NB4 (cell line): ENCODE results near the gene UNC5B.

Experiments
- DNase-seq: peaks from one replicate; pipeline ENCODE4 v3.0.0; 2010; ENCODE audit warnings: low read depth
- H3K4me3 ChIP-seq: one replicate; pipeline ENCODE4 v1.5.1; 2011; ENCODE audit warnings: mild to moderate bottlenecking, low read depth, low read length, moderate library complexity
- MYC ChIP-seq: IDR thresholded peaks from 2 replicates; pipeline ENCODE4 v1.6.1; 2011; ENCODE audit warnings: low read depth, low read length
- POLR2A ChIP-seq: IDR thresholded peaks from 2 replicates; pipeline ENCODE4 v1.6.1; 2011; ENCODE audit warnings: mild to moderate bottlenecking; ENCODE audit not compliant: insufficient read length; ENCODE audit errors: extremely low read depth
- TF ChIP-seq, protein P1 (sequence below): IDR thresholded peaks from one replicate; pipeline ENCODE4 v1.5.1; 2012; ENCODE audit warnings: low read depth, low read length
- TF ChIP-seq, protein P2 (sequence below): IDR thresholded peaks from 2 replicates; pipeline ENCODE4 v1.6.1; 2011; ENCODE audit warnings: low read depth, low read length

Gene UNC5B

DNA sequence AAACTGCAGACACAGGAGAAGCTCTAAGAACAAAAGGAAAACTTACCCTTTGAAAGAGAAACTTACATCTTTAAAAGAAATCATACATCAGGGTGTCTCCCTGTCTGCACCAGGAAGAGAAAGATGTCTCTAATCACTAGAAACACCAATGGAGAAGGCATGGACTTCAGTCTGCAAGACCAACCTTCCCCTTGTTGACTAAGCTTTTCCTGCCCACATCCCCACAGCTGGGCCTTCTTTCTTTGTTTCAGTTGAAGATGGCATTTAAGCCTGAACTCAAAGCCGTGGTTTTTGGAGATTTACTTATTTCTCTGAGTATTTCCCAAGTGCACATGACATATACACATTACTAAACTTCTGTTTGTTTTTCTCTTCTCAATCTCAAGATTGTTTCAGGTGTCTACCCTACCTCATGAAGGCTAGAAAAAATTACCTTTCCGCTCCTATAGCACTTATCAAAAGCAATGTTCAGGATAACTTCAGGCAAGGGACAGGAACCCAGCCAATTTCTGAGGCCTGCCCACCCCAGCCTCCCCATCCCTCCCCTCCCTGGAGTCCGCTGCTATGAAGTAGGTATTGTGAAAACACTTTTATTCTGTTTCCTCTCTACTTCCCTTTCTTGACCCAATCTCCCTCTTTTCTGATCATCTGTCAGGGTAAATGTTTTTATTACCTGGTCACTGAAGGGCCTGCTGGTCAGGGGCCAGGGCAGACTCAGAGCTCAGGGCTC is 103.9 kb downstream of the UNC5B start:
- H3K4me3 ChIP-seq, result no peak overlapping the region
- DNase-seq, result peak; percentile 49
- TF ChIP-seq MYC, result no peak
- TF ChIP-seq, protein P1, sequence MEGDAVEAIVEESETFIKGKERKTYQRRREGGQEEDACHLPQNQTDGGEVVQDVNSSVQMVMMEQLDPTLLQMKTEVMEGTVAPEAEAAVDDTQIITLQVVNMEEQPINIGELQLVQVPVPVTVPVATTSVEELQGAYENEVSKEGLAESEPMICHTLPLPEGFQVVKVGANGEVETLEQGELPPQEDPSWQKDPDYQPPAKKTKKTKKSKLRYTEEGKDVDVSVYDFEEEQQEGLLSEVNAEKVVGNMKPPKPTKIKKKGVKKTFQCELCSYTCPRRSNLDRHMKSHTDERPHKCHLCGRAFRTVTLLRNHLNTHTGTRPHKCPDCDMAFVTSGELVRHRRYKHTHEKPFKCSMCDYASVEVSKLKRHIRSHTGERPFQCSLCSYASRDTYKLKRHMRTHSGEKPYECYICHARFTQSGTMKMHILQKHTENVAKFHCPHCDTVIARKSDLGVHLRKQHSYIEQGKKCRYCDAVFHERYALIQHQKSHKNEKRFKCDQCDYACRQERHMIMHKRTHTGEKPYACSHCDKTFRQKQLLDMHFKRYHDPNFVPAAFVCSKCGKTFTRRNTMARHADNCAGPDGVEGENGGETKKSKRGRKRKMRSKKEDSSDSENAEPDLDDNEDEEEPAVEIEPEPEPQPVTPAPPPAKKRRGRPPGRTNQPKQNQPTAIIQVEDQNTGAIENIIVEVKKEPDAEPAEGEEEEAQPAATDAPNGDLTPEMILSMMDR, result no peak
- TF ChIP-seq, protein P2, sequence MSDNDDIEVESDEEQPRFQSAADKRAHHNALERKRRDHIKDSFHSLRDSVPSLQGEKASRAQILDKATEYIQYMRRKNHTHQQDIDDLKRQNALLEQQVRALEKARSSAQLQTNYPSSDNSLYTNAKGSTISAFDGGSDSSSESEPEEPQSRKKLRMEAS, result no peak
- TF ChIP-seq POLR2A, result no peak

DNA sequence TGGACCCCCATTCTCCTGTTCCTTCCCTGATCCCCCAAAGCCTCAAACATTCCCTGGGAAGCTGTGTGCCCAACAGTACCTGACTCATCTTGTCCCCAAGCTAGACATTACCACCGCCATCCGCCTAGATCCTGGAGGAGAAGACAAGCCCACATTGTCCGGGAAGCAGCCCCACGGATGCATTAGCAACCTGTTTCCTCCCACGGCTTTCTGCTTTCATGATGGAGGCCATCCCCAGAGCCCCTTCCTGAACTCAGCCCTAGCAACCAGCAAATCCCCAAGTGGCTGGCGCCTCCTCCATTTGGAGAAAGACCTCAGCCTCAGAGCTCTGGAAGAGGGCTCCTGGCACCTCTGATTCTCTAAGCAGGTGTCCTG is 104.4 kb downstream of the UNC5B start:
- no peak for TF ChIP-seq MYC
- TF ChIP-seq, protein P1, result no peak
- TF ChIP-seq POLR2A, result no peak
- TF ChIP-seq, protein P2, result no peak
- DNase-seq, result peak; percentile 17
- no peak overlapping the region for H3K4me3 ChIP-seq

DNA sequence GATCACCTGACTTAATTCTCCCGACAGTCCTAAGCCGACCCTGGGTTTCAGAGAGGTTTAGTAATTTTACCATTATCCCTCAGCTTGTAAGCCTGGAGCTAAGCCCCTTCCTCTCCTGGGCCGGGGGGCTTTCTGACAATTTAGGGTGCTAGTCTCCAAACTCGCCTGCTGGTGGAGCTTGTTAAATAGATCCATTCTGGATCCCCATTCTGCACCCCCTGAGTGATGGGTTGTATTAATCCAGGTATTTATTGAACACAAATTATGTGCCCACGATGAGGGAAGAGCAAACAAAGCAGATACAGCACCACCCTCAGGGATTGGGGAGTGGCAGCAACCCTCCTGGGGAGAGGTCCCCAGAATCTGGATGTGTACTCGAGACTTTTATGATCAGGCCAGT is 105.4 kb downstream of the UNC5B start:
- no peak for DNase-seq
- H3K4me3 ChIP-seq, result no peak overlapping the region
- TF ChIP-seq, protein P2, result no peak
- TF ChIP-seq, protein P1, result peak; percentile 3

DNA sequence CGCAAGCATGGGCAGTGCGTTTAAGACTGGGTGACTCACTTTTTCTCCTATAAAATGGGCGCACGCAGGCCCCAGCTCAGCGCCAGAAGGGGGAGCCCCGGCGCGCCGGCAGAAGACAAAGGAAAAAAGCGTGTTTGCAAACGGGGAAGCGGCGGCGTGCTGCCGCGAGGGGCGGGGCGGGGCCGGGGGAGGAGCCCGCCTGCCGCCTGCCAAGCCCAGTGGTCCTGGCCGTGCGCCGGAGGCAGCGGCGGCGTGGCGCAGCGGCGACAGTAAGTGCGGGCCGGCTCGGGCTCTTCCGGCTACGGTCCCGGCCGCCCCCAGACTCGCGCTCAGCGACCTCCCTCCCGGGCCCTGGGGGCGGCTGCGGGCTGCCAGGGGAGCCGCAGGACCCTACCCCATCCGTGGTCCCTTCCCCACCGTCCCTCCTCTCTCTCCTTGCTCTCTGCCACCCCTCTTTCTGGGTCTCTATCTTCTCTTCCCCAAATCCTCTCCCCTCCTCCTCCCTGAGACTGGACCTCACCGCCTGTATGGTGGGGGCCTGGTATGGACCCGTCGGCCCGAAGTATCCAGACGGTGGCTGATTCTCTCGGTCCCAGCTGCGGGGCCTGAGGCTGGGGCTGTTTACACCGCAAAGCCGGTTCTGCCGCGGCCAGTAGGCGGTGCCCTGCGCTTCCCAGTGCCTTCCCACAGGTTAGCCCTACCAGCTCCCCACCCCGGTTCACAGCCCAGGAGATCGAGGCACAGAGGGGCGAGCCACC is 106.9 kb downstream of the UNC5B start, which contains the start of gene SLC29A3:
Gene SLC29A3, plus strand, starts transcription at position 218 of the 758 bp plus-strand sequence. Its CDS starts 51 bp downstream, at position 269.
- TF ChIP-seq POLR2A, result peak; percentile 65
- peak; percentile 90 for TF ChIP-seq MYC
- TF ChIP-seq, protein P1, result peak; percentile 77
- TF ChIP-seq, protein P2, result peak; percentile 77
- peak within 1 kb of the TSS; percentile 68 for H3K4me3 ChIP-seq
- DNase-seq, result peak; percentile 93

DNA sequence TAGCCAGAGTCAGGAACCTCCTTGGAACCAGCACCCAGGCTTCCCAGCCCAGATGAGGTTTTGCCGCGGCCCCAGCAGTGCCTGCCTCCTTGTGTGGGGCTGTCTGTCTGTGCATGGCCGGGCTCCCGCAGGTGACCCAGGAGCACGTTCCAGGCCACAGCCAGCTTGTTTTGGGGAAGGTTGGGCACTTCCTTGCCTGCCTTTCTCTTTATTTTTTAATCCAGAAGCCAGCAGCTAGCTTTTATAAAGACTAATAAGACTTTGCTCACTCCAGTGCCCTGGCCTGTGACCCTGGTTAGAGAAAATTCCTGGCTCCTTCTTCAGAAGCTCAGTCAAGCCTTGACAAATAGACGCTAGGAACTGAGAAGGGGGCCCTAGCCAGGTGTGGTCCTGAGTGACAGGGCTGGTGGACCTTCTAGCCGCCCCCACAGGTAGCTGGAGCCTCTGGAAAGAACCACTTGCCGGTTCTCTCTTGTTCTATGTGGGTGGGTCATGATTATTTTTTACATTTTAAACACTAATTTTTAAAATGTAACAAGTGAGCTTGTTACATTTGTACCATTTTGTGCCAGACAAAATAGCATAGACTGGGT is 107.5 kb downstream of the UNC5B start:
- peak overlapping the region; percentile 68 for H3K4me3 ChIP-seq
- TF ChIP-seq, protein P1, result no peak
- TF ChIP-seq POLR2A, result no peak
- no peak for DNase-seq
